CD14-positive monocyte (primary cell): ENCODE results near the gene CD8B2. TPM values are rescaled to one million over a fixed set of nuclear protein-coding genes. Genes with fewer than 3 reads are reported as not detected.
"Not testable (repeated sequence)": the region's sequence is repeated elsewhere in the genome, so short reads cannot be mapped to it uniquely, and the experiment has no call there.

Source experiments
- DNase-seq, 3 donors: peaks; one replicate each; pipeline ENCODE4 v3.0.0-alpha.2; 2011 to 2022
- H2AFZ ChIP-seq: 2 replicates; pipeline ENCODE4 v1.6.0; 2012; ENCODE audit warnings: mild to moderate bottlenecking, low read depth, low read length, inconsistent platforms; ENCODE audit not compliant: insufficient read depth, poor library complexity, severe bottlenecking
- H3K27ac ChIP-seq, 2 donors: 1 replicate in 1 of 2; 2 replicates in 1 of 2; pipeline ENCODE4 v1.5.1; 2012 to 2013; ENCODE audit warnings: low read length in 2 of 2, control low read depth in 1 of 2, inconsistent platforms in 1 of 2, low read depth in 1 of 2, mild to moderate bottlenecking in 1 of 2
- H3K27me3 ChIP-seq, 2 donors: one replicate each; pipeline versions ENCODE4 v1.6.0 to v1.6.1; 2011 to 2013; ENCODE audit warnings: low read length in 2 of 2; ENCODE audit not compliant: control insufficient read depth in 2 of 2, insufficient read depth in 2 of 2
- H3K36me3 ChIP-seq, 2 donors: replicated peaks in 1 of 2; 1 replicate in 1 of 2; 2 replicates in 1 of 2; pipeline versions ENCODE4 v1.5.1 to v1.6.1; 2012 to 2013; ENCODE audit warnings: low read length in 2 of 2, control low read depth in 1 of 2, inconsistent platforms in 1 of 2, mild to moderate bottlenecking in 1 of 2; ENCODE audit not compliant: insufficient read depth in 2 of 2, control insufficient read depth in 1 of 2
- H3K4me1 ChIP-seq, 2 donors: 1 replicate in 1 of 2; 2 replicates in 1 of 2; pipeline versions ENCODE4 v1.5.1 to v1.6.1; 2012 to 2013; ENCODE audit warnings: low read length in 2 of 2, control low read depth in 1 of 2, inconsistent platforms in 1 of 2, mild to moderate bottlenecking in 1 of 2, moderate library complexity in 1 of 2; ENCODE audit not compliant: insufficient read depth in 2 of 2, control insufficient read depth in 1 of 2
- H3K4me2 ChIP-seq: replicated peaks from 2 replicates; pipeline ENCODE3; 2012; ENCODE audit warnings: low read length, moderate library complexity, mild to moderate bottlenecking; ENCODE audit not compliant: poor library complexity, severe bottlenecking; ENCODE audit errors: extremely low read depth
- H3K4me3 ChIP-seq, 3 experiments: fragments of 200-600 bp in 1 of 3; sonication (generic) in 1 of 3; replicated peaks in 1 of 3; 1 replicate in 2 of 3; 2 replicates in 1 of 3; pipeline ENCODE4 v1.5.1; 2011 to 2013; ENCODE audit warnings: low read length in 3 of 3, mild to moderate bottlenecking in 3 of 3, control low read depth in 2 of 3, low read depth in 2 of 3, inconsistent platforms in 1 of 3, moderate library complexity in 1 of 3
- H3K79me2 ChIP-seq: 2 replicates; pipeline ENCODE4 v1.6.0; 2012; ENCODE audit warnings: mild to moderate bottlenecking, control low read depth, inconsistent platforms, low read length, moderate library complexity; ENCODE audit not compliant: insufficient read depth
- H3K9ac ChIP-seq: 2 replicates; pipeline ENCODE4 v1.6.0; 2017; ENCODE audit warnings: low read length, mild to moderate bottlenecking; ENCODE audit not compliant: insufficient read depth, poor library complexity, severe bottlenecking
- H3K9me3 ChIP-seq, 2 donors: replicated peaks in 1 of 2; 1 replicate in 1 of 2; 2 replicates in 1 of 2; pipeline versions ENCODE4 v1.5.1 to v1.6.1; 2012 to 2013; ENCODE audit warnings: low read length in 2 of 2, control low read depth in 1 of 2; ENCODE audit not compliant: control insufficient read depth in 1 of 2, insufficient read depth in 1 of 2
- H4K20me1 ChIP-seq: 2 replicates; pipeline ENCODE4 v1.6.0; 2012; ENCODE audit warnings: mild to moderate bottlenecking, low read length, control low read depth, moderate library complexity; ENCODE audit not compliant: insufficient read depth
- H3K27ac Mint-ChIP-seq, 7 donors: one replicate each; pipeline ENCODE4 v1.8.0; 2020; ENCODE audit warnings: mild to moderate bottlenecking in 7 of 7, mixed read lengths in 7 of 7, moderate library complexity in 6 of 7, inconsistent platforms in 2 of 7
- H3K27me3 Mint-ChIP-seq, 3 donors: one replicate each; pipeline ENCODE4 v1.8.0; 2021 to 2022; ENCODE audit warnings: low read depth in 3 of 3, mild to moderate bottlenecking in 3 of 3, mixed read lengths in 3 of 3, moderate library complexity in 3 of 3, inconsistent platforms in 1 of 3
- H3K36me3 Mint-ChIP-seq, 2 donors: one replicate each; pipeline ENCODE4 v1.8.0; 2020; ENCODE audit warnings: mixed read lengths in 2 of 2, inconsistent platforms in 1 of 2, mild to moderate bottlenecking in 1 of 2
- H3K4me1 Mint-ChIP-seq: one replicate; pipeline ENCODE4 v1.8.0; 2020; ENCODE audit warnings: mild to moderate bottlenecking, mixed read lengths
- H3K4me3 Mint-ChIP-seq, 2 donors: one replicate each; pipeline ENCODE4 v1.8.0; 2020; ENCODE audit warnings: mild to moderate bottlenecking in 2 of 2, mixed read lengths in 2 of 2, moderate library complexity in 1 of 2
- H3K9me3 Mint-ChIP-seq, 7 donors: one replicate each; pipeline ENCODE4 v1.8.0; 2020 to 2022; ENCODE audit warnings: mixed read lengths in 7 of 7, mild to moderate bottlenecking in 6 of 7, moderate library complexity in 6 of 7, inconsistent platforms in 2 of 7
- WGBS: methylation state at CpG from one replicate; pipeline ENCODE4 v1.1.5; 2013; ENCODE audit warnings: missing lambda C conversion rate; ENCODE audit not compliant: insufficient coverage; 5-methylcytosine and 5-hydroxymethylcytosine counted together
- intact Hi-C, 2 donors: fragments of 100-400 bp; cut with micrococcal nuclease; formaldehyde crosslinking; loops; one replicate each; pipeline versions ENCODE4 v1.15.0 to v1.15.1; 2023
- polyA plus RNA-seq, 3 donors: library from polyadenylated mRNA; depleted of rRNA in 1 of 3; unstranded in 2 of 3; stranded (reverse) in 1 of 3; fragments of 300-500 nt in 2 of 3; fragments of >200 nt in 1 of 3; fragmentation: Illumina TruSeq in 2 of 3; gene quantifications; 1 replicate in 2 of 3; 2 replicates in 1 of 3; pipeline ENCODE4 v1.2.3, GENCODE V29; 2012 to 2021

CD8B2 gene
- polyA plus RNA-seq, 3 donors = 0.04 TPM; not detected in 2

DNA sequence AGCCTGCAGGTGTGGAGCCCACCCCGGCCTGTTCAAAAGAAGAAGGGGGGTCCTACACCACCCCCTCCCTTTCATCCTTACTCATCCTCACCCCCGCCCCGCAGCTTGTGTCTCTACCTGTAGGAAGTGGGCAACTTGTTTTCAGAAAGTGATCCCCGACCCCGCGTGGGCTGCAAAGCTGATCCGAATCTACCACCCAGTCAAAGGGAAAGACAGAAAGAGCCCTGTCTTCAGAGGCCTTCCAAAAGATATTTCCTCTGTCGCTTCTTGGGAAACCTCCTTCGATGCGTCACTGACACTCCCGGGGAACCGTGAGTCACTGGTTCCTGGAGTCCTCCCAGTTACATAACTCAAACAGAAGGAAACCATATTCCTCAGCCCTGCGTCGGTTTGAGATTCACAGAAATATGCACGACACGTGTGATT is 24.3 kb downstream of the CD8B2 start:
- Histone ChIP-seq H3K27ac (peak overlapping the region; percentile 66 to 91), H3K4me3 (peak overlapping the region in 1 of 3 experiments; percentile 38), H3K9ac (peak overlapping the region; percentile 46), H3K4me1 (peaks cover 29 to 37% of the 10 kb centered on the region in 2 donors)
- Mint-ChIP-seq H3K27ac (peak overlapping the region; percentile 89 to 96 (median 94)), H3K4me3 (peak overlapping the region; percentile 48 to 76), H3K4me1 (peaks cover 37% of the 10 kb centered on the region)
- intact Hi-C loops, H2AFZ ChIP-seq, H3K9me3 Mint-ChIP-seq, H3K4me2 ChIP-seq, H4K20me1 ChIP-seq, H3K9me3 ChIP-seq, H3K36me3 ChIP-seq, H3K27me3 Mint-ChIP-seq, H3K79me2 ChIP-seq, H3K27me3 ChIP-seq, H3K36me3 Mint-ChIP-seq: not testable (repeated sequence)
- DNase-seq = peak; percentile 87 to 94 (median 89)
- no CpG with 5 or more reads among the region's 16 CpGs for WGBS

DNA sequence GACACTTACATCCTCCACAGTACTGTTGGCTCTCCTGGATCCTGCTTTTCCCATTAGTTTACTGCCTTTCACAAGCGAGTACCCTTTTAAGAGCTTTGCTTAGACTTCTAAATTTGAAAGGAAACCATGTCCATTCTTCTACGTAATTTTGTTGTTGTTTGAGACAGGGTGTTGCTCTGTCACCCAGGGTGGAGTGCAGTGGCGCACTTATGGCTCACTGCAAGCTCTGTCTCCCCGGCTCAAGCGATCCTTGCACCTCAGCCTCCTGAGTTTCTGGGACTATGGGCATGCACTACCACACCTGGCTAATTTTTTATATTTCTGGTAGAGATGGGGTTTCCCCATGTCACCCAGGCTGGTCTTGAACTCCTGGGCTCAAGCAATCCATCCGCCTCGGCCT is 24.8 kb downstream of the CD8B2 start:
- H4K20me1 ChIP-seq, intact Hi-C loops, H3K36me3 ChIP-seq, H3K9me3 Mint-ChIP-seq, H3K4me2 ChIP-seq, H3K36me3 Mint-ChIP-seq, H3K27me3 Mint-ChIP-seq, H2AFZ ChIP-seq, H3K27me3 ChIP-seq, H3K79me2 ChIP-seq, H3K9me3 ChIP-seq: not testable (repeated sequence)
- Mint-ChIP-seq H3K27ac (peak overlapping the region; percentile 89 to 96 (median 94)), H3K4me3 (peak overlapping the region; percentile 48 to 76), H3K4me1 (peaks cover 37% of the 10 kb centered on the region)
- Histone ChIP-seq H3K4me3 (peak overlapping the region; percentile 8 to 38 (median 25)), H3K9ac (peak overlapping the region; percentile 46), H3K4me1 (peaks cover 29 to 37% of the 10 kb centered on the region in 2 donors), H3K27ac (peak overlapping the region; percentile 56 to 91)
- WGBS = 0% methylated on average over 1 of the region's 7 CpGs
- DNase-seq = peak; percentile 45 to 63 (median 60)

DNA sequence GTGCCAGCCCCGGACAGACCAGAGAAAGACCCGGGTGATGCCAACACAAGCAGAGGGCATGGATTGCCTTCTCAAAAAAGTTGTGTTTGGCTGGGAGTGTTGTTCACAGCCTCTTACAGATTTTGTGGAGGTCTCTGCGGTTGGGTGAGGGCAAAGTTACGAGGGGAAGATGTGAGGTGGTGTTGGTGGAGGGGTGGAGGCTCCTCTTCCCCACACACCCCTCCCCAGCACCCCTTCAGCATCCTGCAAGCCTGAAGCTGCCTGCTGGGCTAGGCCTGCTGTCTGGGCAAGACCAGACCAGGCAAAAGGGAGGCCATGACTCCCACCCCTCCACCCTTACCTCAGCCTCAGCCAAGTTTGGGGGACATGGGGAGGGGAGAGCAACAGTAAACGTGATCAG is 26.2 kb downstream of the CD8B2 start:
- H3K79me2 ChIP-seq, H3K27me3 Mint-ChIP-seq, H3K4me2 ChIP-seq, H3K36me3 ChIP-seq, H3K27me3 ChIP-seq, H3K27ac ChIP-seq, intact Hi-C loops, H3K4me3 ChIP-seq, H3K36me3 Mint-ChIP-seq, H3K4me3 Mint-ChIP-seq, H3K9me3 Mint-ChIP-seq, H4K20me1 ChIP-seq, DNase-seq, H3K9ac ChIP-seq, H2AFZ ChIP-seq, H3K9me3 ChIP-seq: not testable (repeated sequence)
- WGBS = no CpG with 5 or more reads among the region's 5 CpGs
- Mint-ChIP-seq H3K27ac (peak overlapping the region in 1 of 7 donors; percentile 77), H3K4me1 (peaks cover 37% of the 10 kb centered on the region)
- peaks cover 29 to 37% of the 10 kb centered on the region in 2 donors for H3K4me1 ChIP-seq

DNA sequence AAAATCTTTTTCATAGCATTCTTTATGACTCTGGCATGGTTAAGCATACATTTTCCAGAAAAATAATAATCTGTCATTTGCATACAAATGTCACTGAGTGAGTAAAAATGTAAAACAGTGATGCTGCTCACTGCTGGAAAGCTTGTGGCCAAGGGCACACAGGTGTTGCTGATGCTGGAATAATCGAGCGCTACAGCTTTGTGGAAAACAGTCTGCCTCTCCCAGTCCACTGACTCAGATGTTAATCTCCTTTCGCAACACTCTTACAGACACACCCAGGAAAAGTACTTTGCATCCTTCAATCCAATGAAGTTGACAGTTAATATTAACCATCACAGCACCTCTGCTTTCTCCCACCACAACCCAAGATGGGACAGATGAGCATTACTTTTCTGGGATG is 27.7 kb downstream of the CD8B2 start:
- H3K4me3 ChIP-seq, H3K4me2 ChIP-seq, H3K27me3 ChIP-seq, H3K27me3 Mint-ChIP-seq, intact Hi-C loops, H4K20me1 ChIP-seq, H3K36me3 Mint-ChIP-seq, H3K4me3 Mint-ChIP-seq, H3K36me3 ChIP-seq, H3K9me3 ChIP-seq, H3K79me2 ChIP-seq, H3K9me3 Mint-ChIP-seq, H3K9ac ChIP-seq: not testable (repeated sequence)
- Histone ChIP-seq H3K4me1 (peaks cover 29 to 37% of the 10 kb centered on the region in 2 donors), H2AFZ (peak overlapping the region; percentile 19), H3K27ac (peak overlapping the region in 1 of 2 donors; percentile 71)
- H3K27ac Mint-ChIP-seq = peak overlapping the region in 6 of 7 donors; percentile 67 to 90 (median 88)
- 60% methylated on average over 2 of the region's 3 CpGs for WGBS
- peak in 2 of 3 donors; percentile 53 to 55 for DNase-seq
- H3K4me1 Mint-ChIP-seq = peaks cover 40% of the 10 kb centered on the region
